HEK293T (cell line): ENCODE data around the gene ASIC4.

Experiments used
- BHLHE40 ChIP-seq: fragments of 450-650 bp; IDR thresholded peaks from 2 replicates; pipeline ENCODE4 v1.6.1; 2016; ENCODE audit warnings: mild to moderate bottlenecking, moderate library complexity, borderline replicate concordance
- ELF4 ChIP-seq: fragments of 450-650 bp; IDR thresholded peaks from 2 replicates; pipeline ENCODE4 v1.6.1; 2017; ENCODE audit warnings: antibody characterized with exemption
- FOXA1 ChIP-seq: fragments of 450-650 bp; IDR thresholded peaks from 2 replicates; pipeline ENCODE4 v1.6.1; 2016; ENCODE audit warnings: mild to moderate bottlenecking
- FOXK2 ChIP-seq: fragments of 450-650 bp; IDR thresholded peaks from 2 replicates; pipeline ENCODE4 v1.6.1; 2016; ENCODE audit warnings: mild to moderate bottlenecking
- FOXM1 ChIP-seq: fragments of 450-650 bp; IDR thresholded peaks from 2 replicates; pipeline ENCODE4 v1.6.1; 2017; ENCODE audit warnings: mild to moderate bottlenecking, borderline replicate concordance
- HDGF ChIP-seq: fragments of 450-650 bp; IDR thresholded peaks from 2 replicates; pipeline ENCODE4 v1.6.1; 2017; ENCODE audit warnings: antibody characterized with exemption, borderline replicate concordance
- L3MBTL2 ChIP-seq: fragments of 450-650 bp; conservative IDR thresholded peaks from 2 replicates; pipeline ENCODE4 v1.6.1; 2016; ENCODE audit warnings: mild to moderate bottlenecking
- NFRKB ChIP-seq: fragments of 450-650 bp; IDR thresholded peaks from 2 replicates; pipeline ENCODE4 v1.6.1; 2016; ENCODE audit warnings: mild to moderate bottlenecking, moderate library complexity
- SP1 ChIP-seq: fragments of 450-650 bp; IDR thresholded peaks from 2 replicates; pipeline ENCODE4 v1.6.1; 2017
- SUZ12 ChIP-seq: fragments of 450-650 bp; IDR thresholded peaks from 2 replicates; pipeline ENCODE4 v1.6.1; 2016; ENCODE audit warnings: mild to moderate bottlenecking
- TARDBP ChIP-seq: fragments of 450-650 bp; IDR thresholded peaks from 2 replicates; pipeline ENCODE4 v1.6.1; 2016
- ZNF384 ChIP-seq: fragments of 450-650 bp; IDR thresholded peaks from 2 replicates; pipeline ENCODE4 v1.6.1; 2016

DNA sequence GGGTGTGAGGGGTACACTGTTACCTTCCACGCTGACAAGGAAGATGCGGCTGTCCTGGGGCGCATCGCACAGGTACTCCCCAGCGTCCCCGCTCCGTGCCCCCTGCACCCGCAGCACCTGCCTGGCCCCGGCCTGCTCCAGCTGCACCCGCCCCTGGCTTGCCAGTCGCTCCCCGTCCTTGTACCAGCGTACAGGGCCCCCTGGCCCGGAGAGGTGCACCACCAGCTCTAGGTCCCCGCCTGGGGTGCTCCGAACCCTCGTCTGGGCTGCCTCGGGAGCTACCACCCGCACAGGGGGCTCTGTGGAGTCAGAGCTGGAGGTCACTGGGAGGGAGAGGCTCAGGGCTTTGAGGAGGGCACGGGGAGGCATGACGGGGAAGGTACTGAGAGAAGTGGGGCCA, 43.0 kb downstream of the ASIC4 start:
- TF ChIP-seq L3MBTL2 (no peak), TARDBP (no peak), BHLHE40 (no peak), SUZ12 (no peak), HDGF (no peak), FOXM1 (no peak), ELF4 (no peak), SP1 (no peak), ZNF384 (no peak), FOXA1 (no peak), FOXK2 (no peak), NFRKB (no peak)
